Natural killer cell treated with Interleukin-12 subunit alpha and Interleukin-12 subunit beta and Interleukin-15 and Interleukin-18, amount 100 ng/mL, for 72 hours (primary cell): ENCODE data around the gene ZNF532. TPM values are rescaled to one million over a fixed set of nuclear protein-coding genes. Genes with fewer than 3 reads are reported as not detected.

Experiments
- total RNA-seq, 2 donors: library from RNA; stranded (reverse); gene quantifications; one replicate each; pipeline ENCODE4 v1.2.3, GENCODE V29; 2022

ZNF532 gene
- total RNA-seq, 2 donors from 2014 or later = 3.3 to 19.3 TPM

Other genes with a start within 250 kb of the ZNF532 start
- under 1 TPM; 0.17 to 0.78 TPM for gene ALPK2, start 235.8 kb upstream of the ZNF532 start, total RNA-seq
- 10 to 100 TPM; 26.2 to 47.7 TPM for gene MALT1, start 193.4 kb upstream of the ZNF532 start, total RNA-seq